Osteocyte (in vitro differentiated cells): ENCODE data around the gene MTOR. TPM values are rescaled to one million over a fixed set of nuclear protein-coding genes. Genes with fewer than 3 reads are reported as not detected.

Experiments
- DNase-seq: peaks from one replicate; pipeline ENCODE4 v3.0.0; 2021; ENCODE audit warnings: mixed read lengths; ENCODE audit not compliant: unreplicated experiment; ENCODE audit errors: extremely low spot score
- H3K27ac Mint-ChIP-seq: one replicate; pipeline ENCODE4 v1.8.0; 2021; ENCODE audit warnings: mild to moderate bottlenecking, mixed read lengths; ENCODE audit not compliant: unreplicated experiment
- H3K27me3 Mint-ChIP-seq: one replicate; pipeline ENCODE4 v1.8.0; 2021; ENCODE audit warnings: mixed read lengths; ENCODE audit not compliant: unreplicated experiment
- H3K36me3 Mint-ChIP-seq: one replicate; pipeline ENCODE4 v1.8.0; 2021; ENCODE audit warnings: mixed read lengths; ENCODE audit not compliant: unreplicated experiment
- H3K4me1 Mint-ChIP-seq: one replicate; pipeline ENCODE4 v1.8.0; 2021; ENCODE audit warnings: mixed read lengths; ENCODE audit not compliant: unreplicated experiment
- H3K4me3 Mint-ChIP-seq: one replicate; pipeline ENCODE4 v1.8.0; 2021; ENCODE audit warnings: mild to moderate bottlenecking, moderate library complexity, mixed read lengths; ENCODE audit not compliant: unreplicated experiment
- H3K9me3 Mint-ChIP-seq: one replicate; pipeline ENCODE4 v1.8.0; 2021; ENCODE audit warnings: mixed read lengths; ENCODE audit not compliant: unreplicated experiment
- CTCF ChIP-seq: fragments of 200-600 bp; sonication (generic); IDR thresholded peaks from 2 replicates; pipeline ENCODE4 v1.5.0; 2021; ENCODE audit warnings: antibody characterized with exemption, mild to moderate bottlenecking, moderate library complexity
- total RNA-seq: library from RNA; stranded (reverse); gene quantifications from 2 replicates; pipeline ENCODE4 v1.2.1, GENCODE V29; 2021

MTOR gene
- total RNA-seq, 1 donor from 2014 or later: 42.1 TPM

- no peaks in the 10 kb centered on the region for H3K27me3 Mint-ChIP-seq
These were observed 131.9 kb downstream of the MTOR start for GRCh38 chr1:11130406-11130805.

GRCh38 chr1:11129649-11130390 is 132.5 kb downstream of the MTOR start:
- Mint-ChIP-seq H3K4me1 (no peaks in the 10 kb centered on the region), H3K4me3 (no peak overlapping the region), H3K9me3 (no peaks in the 10 kb centered on the region), H3K36me3 (peaks cover 52% of the 10 kb centered on the region), H3K27ac (no peak overlapping the region), H3K27me3 (no peaks in the 10 kb centered on the region)
- TF ChIP-seq CTCF: no peak
- DNase-seq: no peak

More at GRCh38 chr1:11130406-11130805, 131.9 kb downstream of the MTOR start:
- Mint-ChIP-seq H3K4me1 (no peaks in the 10 kb centered on the region), H3K36me3 (peaks cover 56% of the 10 kb centered on the region), H3K4me3 (no peak overlapping the region), H3K27ac (no peak overlapping the region), H3K9me3 (no peaks in the 10 kb centered on the region)
- TF ChIP-seq CTCF: no peak
- no peak for DNase-seq

- Mint-ChIP-seq H3K4me3 (no peak overlapping the region), H3K4me1 (no peaks in the 10 kb centered on the region), H3K36me3 (peaks cover 50% of the 10 kb centered on the region), H3K9me3 (no peaks in the 10 kb centered on the region), H3K27me3 (no peaks in the 10 kb centered on the region), H3K27ac (no peak overlapping the region)
- no peak for DNase-seq
- TF ChIP-seq CTCF: no peak
These were observed 135.8 kb downstream of the MTOR start for GRCh38 chr1:11126569-11126968.

GRCh38 chr1:11125931-11126330 is 136.4 kb downstream of the MTOR start:
- Mint-ChIP-seq H3K27me3 (no peaks in the 10 kb centered on the region), H3K4me1 (no peaks in the 10 kb centered on the region), H3K9me3 (no peaks in the 10 kb centered on the region), H3K4me3 (no peak overlapping the region), H3K36me3 (peaks cover 51% of the 10 kb centered on the region), H3K27ac (no peak overlapping the region)
- TF ChIP-seq CTCF: no peak
- no peak for DNase-seq

GRCh38 chr1:11124965-11125364 is 137.4 kb downstream of the MTOR start:
- Mint-ChIP-seq H3K4me3 (no peak overlapping the region), H3K9me3 (no peaks in the 10 kb centered on the region), H3K4me1 (no peaks in the 10 kb centered on the region), H3K36me3 (peaks cover 44% of the 10 kb centered on the region), H3K27ac (no peak overlapping the region), H3K27me3 (no peaks in the 10 kb centered on the region)
- no peak for DNase-seq
- TF ChIP-seq CTCF: no peak
